AG09319 (cell line): ENCODE measurements around the gene PIK3R3.

Experiments used
- DNase-seq: peaks from one replicate; pipeline ENCODE4 v3.0.0-alpha.2; 2010; ENCODE audit warnings: low read depth; ENCODE audit errors: extremely low read depth
- TF ChIP-seq, protein P1 (sequence below): IDR thresholded peaks from 2 replicates; pipeline ENCODE4 v1.5.1; 2011; ENCODE audit warnings: low read depth, mild to moderate bottlenecking, inconsistent platforms, low read length, moderate library complexity

PIK3R3 gene

DNA sequence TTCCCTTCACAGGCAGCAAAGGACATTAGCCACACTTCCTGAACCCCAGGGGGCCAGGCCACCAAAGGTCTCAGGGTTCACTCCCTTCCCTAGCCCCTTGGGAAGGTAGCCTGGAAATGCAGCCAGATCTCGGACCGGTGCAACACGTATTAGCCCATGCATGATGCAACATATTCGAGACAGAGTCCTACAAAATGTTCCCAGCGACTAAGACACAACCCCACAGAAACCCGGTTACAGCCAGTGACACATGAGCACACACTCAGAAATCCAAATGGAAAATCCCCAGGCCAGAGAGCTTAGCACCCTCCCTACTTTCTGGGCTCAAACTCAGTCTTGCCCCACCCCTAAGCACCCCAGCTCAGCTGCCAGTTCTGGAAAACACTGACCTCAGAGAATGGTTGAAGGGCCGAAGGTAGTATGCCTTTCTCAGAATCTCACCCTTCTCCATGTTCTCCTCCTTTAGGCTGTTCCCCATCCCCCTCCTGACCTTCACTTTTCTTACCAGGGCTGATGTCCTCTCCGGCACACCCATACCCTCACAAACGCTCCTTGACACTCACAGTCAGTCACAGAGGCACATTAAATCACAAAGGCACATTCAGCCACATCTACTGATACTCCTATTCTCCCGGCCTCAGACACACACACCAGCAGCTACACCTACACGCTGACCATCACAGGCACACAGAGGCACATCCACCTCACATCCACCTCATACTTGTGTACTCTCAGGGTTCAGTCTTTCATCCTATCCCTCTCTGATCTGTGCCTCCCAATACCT lies 42.2 kb upstream of the PIK3R3 start, which contains the start of gene TSPAN1:
TSPAN1 (plus strand) TSS at position 640 of the 784 bp plus-strand sequence. CDS start 6,021 bp downstream, outside the sequence.
- TF ChIP-seq, protein P1, sequence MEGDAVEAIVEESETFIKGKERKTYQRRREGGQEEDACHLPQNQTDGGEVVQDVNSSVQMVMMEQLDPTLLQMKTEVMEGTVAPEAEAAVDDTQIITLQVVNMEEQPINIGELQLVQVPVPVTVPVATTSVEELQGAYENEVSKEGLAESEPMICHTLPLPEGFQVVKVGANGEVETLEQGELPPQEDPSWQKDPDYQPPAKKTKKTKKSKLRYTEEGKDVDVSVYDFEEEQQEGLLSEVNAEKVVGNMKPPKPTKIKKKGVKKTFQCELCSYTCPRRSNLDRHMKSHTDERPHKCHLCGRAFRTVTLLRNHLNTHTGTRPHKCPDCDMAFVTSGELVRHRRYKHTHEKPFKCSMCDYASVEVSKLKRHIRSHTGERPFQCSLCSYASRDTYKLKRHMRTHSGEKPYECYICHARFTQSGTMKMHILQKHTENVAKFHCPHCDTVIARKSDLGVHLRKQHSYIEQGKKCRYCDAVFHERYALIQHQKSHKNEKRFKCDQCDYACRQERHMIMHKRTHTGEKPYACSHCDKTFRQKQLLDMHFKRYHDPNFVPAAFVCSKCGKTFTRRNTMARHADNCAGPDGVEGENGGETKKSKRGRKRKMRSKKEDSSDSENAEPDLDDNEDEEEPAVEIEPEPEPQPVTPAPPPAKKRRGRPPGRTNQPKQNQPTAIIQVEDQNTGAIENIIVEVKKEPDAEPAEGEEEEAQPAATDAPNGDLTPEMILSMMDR, result no peak
- DNase-seq, result no peak

DNA sequence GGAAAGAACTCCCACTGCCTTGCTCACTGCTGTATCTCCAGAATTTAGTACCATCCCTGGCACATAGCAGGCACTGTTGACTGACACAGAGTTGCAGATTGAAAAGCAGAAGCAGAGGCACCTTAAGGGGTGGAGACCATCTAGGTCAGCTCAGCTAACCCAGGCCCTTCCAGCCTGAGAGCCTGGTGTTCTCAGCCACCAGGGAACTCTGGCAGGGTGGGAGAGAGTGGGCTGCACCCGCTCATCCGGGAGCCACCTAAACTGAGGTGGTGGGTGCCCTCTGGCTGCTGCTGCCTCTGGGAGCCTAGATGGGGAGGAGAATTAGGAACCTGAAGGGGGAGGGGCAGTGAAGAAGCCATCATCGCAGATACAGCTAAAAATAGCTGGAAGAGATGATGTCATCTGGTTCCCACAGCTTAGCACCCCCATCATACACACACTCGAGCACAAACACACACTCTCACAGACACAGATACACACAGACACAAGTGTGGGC lies 41.0 kb upstream of the PIK3R3 start:
- DNase-seq, result no peak
- TF ChIP-seq, protein P1, result no peak

DNA sequence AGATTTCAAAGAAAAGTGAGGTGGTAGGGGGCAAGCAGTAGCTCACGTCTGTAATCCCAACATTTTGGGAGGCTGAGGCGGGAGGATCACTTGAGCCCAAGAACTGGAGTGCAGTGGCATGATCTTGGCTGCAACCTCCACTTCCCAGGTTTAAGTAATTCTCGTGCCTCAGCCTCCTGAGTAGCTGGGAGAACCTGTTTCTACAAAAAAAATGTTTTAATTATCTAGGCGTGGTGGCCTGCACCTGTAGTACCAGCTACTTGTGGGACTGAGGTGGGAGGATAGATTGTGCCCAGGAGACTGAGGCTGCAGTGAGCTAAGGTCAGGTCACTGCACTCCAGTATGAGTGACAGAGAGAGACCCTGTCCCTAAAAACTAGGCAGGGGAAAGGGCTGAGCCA lies 39.9 kb upstream of the PIK3R3 start:
- TF ChIP-seq, protein P1, result no peak

GRCh38 chr1:46171871-46172270 lies 39.4 kb upstream of the PIK3R3 start:
- TF ChIP-seq, protein P1, result no peak
- DNase-seq, result no peak

More for the DNA sequence above, 39.9 kb upstream of the PIK3R3 start:
- no peak for DNase-seq

DNA sequence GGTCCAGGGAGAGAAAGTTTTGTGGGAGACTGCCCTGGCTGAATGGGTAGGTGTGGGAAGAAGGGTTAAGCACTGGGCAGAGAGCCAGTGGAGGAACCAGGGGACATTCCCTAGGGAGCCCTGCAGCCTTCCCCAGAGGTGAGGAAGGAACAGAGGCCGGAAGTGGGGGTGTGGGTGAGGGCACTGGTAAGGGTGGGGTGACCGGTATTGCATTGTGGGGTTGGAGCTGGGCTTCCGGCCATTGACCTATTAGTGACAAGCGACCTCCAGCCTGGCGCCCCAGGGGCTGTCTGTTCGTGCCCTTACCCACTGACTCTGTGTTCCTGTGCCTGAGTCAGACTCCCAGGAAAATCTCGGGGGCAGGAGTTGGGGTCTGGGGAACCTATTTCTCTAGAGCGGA lies 38.9 kb upstream of the PIK3R3 start:
- no peak for DNase-seq
- TF ChIP-seq, protein P1, result no peak

GRCh38 chr1:46169811-46170454 lies 37.5 kb upstream of the PIK3R3 start:
- no peak for DNase-seq
- TF ChIP-seq, protein P1, result no peak

- no peak for DNase-seq
- TF ChIP-seq, protein P1, result no peak
Observed at GRCh38 chr1:46168477-46168876, 36.0 kb upstream of the PIK3R3 start.
